Effector memory CD8-positive, alpha-beta T cell (primary cell): ENCODE measurements around the gene PTPN2.
"Not testable (repeated sequence)": the region's sequence is repeated elsewhere in the genome, so short reads cannot be mapped to it uniquely, and the experiment has no call there.

ENCODE experiments used
- ATAC-seq: fragments of 150-1000 bp; cut with Tn5 transposase; replicated peaks from 2 replicates; pipeline ENCODE4 v1.10.0; 2021; ENCODE audit warnings: mild to moderate bottlenecking, moderate library complexity
- DNase-seq, 3 experiments: peaks; one replicate each; pipeline ENCODE4 v3.0.0; 2021
- H3K27ac Mint-ChIP-seq, 2 donors: one replicate each; pipeline ENCODE4 v1.8.0; 2022; ENCODE audit warnings: mild to moderate bottlenecking in 2 of 2, mixed read lengths in 2 of 2, moderate library complexity in 2 of 2
- H3K27me3 Mint-ChIP-seq, 2 donors: one replicate each; pipeline ENCODE4 v1.8.0; 2022; ENCODE audit warnings: mixed read lengths in 2 of 2
- H3K36me3 Mint-ChIP-seq: one replicate; pipeline ENCODE4 v1.8.0; 2022; ENCODE audit warnings: mild to moderate bottlenecking, moderate library complexity, mixed read lengths; ENCODE audit not compliant: insufficient read depth
- H3K4me1 Mint-ChIP-seq, 2 donors: one replicate each; pipeline ENCODE4 v1.8.0; 2022; ENCODE audit warnings: low read depth in 2 of 2, mixed read lengths in 2 of 2
- H3K4me3 Mint-ChIP-seq, 2 donors: one replicate each; pipeline ENCODE4 v1.8.0; 2022; ENCODE audit warnings: mild to moderate bottlenecking in 2 of 2, mixed read lengths in 2 of 2, moderate library complexity in 2 of 2
- H3K9me3 Mint-ChIP-seq, 2 donors: one replicate each; pipeline ENCODE4 v1.8.0; 2022; ENCODE audit warnings: mixed read lengths in 2 of 2

The PTPN2 gene

DNA sequence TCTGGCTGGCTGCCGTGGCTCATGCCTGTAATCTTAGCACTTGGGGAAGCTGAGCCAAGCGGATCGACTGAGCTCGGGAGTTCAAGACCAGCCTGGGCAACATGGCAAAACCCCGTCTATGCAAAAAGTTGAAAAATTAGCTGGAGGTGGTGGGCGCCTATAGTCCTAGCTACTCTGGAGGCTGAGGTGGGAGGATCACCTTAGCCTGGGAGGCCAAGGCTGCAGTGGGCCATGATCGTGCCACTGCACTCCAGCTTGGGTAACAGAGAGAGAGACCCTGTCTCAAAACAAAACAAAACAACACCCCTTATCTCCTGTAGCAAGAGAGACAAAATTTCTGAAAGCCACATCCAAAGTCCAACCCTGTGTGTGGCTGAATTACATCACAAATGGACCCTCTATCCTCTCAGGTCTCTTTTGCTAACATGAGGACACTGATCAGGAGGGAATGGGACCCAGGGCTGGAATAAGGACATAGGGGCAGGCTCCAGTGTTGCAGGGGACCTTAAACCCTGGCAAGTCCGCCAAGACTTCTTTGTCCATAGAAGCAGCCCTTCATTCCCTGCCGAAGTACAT, 116.4 kb downstream of the PTPN2 start:
- no peak overlapping the region for H3K4me3 Mint-ChIP-seq
- H3K36me3 Mint-ChIP-seq: peaks cover 3% of the 10 kb centered on the region
- ATAC-seq: no peak
- DNase-seq: no peak
- H3K27ac Mint-ChIP-seq: no peak overlapping the region
- peaks cover 0 to 3% of the 10 kb centered on the region in 2 donors for H3K4me1 Mint-ChIP-seq
- no peaks in the 10 kb centered on the region for H3K27me3 Mint-ChIP-seq
- no peaks in the 10 kb centered on the region for H3K9me3 Mint-ChIP-seq

GRCh38 chr18:12766986-12767433, 117.0 kb downstream of the PTPN2 start:
- Mint-ChIP-seq H3K36me3 (peaks cover 3% of the 10 kb centered on the region), H3K9me3 (no peaks in the 10 kb centered on the region), H3K4me3 (no peak overlapping the region), H3K27ac (no peak overlapping the region), H3K4me1 (peaks cover 0 to 3% of the 10 kb centered on the region in 2 donors), H3K27me3 (no peaks in the 10 kb centered on the region)
- ATAC-seq (no peak), DNase-seq (no peak)

DNA sequence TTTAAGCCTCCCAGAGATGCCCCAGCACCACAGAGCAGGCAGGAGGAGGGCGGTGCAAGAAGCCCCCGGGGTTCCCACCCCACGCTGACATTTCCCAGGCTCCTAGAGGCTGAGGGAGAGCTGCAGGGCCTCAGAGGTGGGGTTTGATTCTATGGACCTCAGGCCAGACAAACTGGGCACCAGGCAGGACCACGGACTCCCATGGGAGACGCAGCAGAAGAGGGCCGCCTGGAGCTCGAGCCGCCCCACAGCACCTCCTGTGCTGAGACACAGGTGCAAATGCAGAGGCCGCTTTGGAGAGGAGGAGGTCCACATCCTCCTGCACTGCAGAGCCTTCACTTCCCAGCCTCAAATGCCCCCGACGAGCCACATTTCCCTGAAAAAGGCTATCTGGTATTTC, 118.5 kb downstream of the PTPN2 start:
- Mint-ChIP-seq H3K4me1 (peaks cover 0 to 2% of the 10 kb centered on the region in 2 donors), H3K36me3 (peaks cover 3% of the 10 kb centered on the region), H3K9me3 (no peaks in the 10 kb centered on the region), H3K4me3 (no peak overlapping the region), H3K27ac (no peak overlapping the region), H3K27me3 (no peaks in the 10 kb centered on the region)
- DNase-seq: no peak
- ATAC-seq: no peak

GRCh38 chr18:12765126-12765525, 118.9 kb downstream of the PTPN2 start:
- no peaks in the 10 kb centered on the region for H3K9me3 Mint-ChIP-seq
- H3K27me3 Mint-ChIP-seq: no peaks in the 10 kb centered on the region
- H3K4me1 Mint-ChIP-seq: peaks cover 0 to 2% of the 10 kb centered on the region in 2 donors
- no peak for ATAC-seq
- no peak overlapping the region for H3K4me3 Mint-ChIP-seq
- no peak overlapping the region for H3K27ac Mint-ChIP-seq
- peaks cover 3% of the 10 kb centered on the region for H3K36me3 Mint-ChIP-seq
- no peak for DNase-seq

DNA sequence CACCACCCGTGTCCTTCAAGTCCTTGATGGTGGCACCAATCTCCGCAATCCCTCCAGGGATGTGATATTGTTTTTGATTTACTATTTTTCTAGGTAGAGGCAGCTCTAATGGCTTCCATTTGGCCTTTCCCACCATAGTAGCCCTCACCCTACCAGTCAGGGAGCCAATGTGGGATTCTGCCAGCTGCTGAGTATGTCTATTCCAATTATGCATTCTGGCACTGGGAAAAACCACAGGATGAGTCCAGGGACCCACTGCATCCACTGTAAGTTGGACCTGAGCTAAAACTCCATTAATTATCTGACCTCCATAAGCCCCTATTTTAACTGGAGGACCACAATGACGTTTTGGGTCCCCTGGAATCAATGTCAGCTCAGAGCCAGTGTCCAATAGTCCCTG, 125.5 kb downstream of the PTPN2 start:
- H3K27ac Mint-ChIP-seq, H3K27me3 Mint-ChIP-seq, H3K4me3 Mint-ChIP-seq, ATAC-seq, H3K4me1 Mint-ChIP-seq, H3K36me3 Mint-ChIP-seq, H3K9me3 Mint-ChIP-seq, DNase-seq: not testable (repeated sequence)

GRCh38 chr18:12756619-12757239, 127.3 kb downstream of the PTPN2 start:
- not testable (repeated sequence) for DNase-seq, H3K4me3 Mint-ChIP-seq

DNA sequence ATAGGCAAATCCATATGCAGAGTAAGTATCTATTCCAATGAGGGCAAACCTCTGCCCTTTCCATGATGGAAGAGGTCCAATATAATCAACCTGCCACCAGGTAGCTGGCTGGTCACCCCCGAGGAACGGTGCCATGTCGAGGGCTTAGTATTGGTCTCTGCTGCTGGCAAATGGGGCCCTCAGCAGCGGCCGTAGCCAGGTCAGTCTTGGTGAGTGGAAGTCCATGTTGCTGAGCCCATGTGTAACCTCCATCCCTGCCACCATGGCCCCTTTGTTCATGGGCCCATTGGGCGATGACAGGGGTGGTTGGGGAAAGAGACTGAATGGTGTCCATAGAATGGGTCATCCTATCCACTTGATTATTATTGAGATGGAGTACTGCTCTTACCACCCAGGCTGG, 128.4 kb downstream of the PTPN2 start:
- DNase-seq, H3K27ac Mint-ChIP-seq, H3K9me3 Mint-ChIP-seq, H3K4me3 Mint-ChIP-seq, H3K4me1 Mint-ChIP-seq, H3K36me3 Mint-ChIP-seq, H3K27me3 Mint-ChIP-seq, ATAC-seq: not testable (repeated sequence)

More at GRCh38 chr18:12756619-12757239, 127.3 kb downstream of the PTPN2 start:
- ATAC-seq, H3K9me3 Mint-ChIP-seq, H3K36me3 Mint-ChIP-seq, H3K27ac Mint-ChIP-seq, H3K4me1 Mint-ChIP-seq, H3K27me3 Mint-ChIP-seq: not testable (repeated sequence)

GRCh38 chr18:12754511-12754910, 129.5 kb downstream of the PTPN2 start:
- H3K9me3 Mint-ChIP-seq: no peaks in the 10 kb centered on the region
- DNase-seq (no peak), ATAC-seq (no peak)
- no peaks in the 10 kb centered on the region for H3K36me3 Mint-ChIP-seq
- H3K27me3 Mint-ChIP-seq: peaks cover 0 to under 1% of the 10 kb centered on the region in 2 donors
- peak overlapping the region in 1 of 2 donors; percentile 41 for H3K27ac Mint-ChIP-seq
- no peak overlapping the region for H3K4me3 Mint-ChIP-seq
- H3K4me1 Mint-ChIP-seq: peaks cover 8 to 9% of the 10 kb centered on the region in 2 donors

GRCh38 chr18:12751891-12752290, 132.1 kb downstream of the PTPN2 start:
- Mint-ChIP-seq H3K4me1 (peaks cover 9 to 12% of the 10 kb centered on the region in 2 donors), H3K27ac (no peak overlapping the region)
- ATAC-seq: no peak

DNA sequence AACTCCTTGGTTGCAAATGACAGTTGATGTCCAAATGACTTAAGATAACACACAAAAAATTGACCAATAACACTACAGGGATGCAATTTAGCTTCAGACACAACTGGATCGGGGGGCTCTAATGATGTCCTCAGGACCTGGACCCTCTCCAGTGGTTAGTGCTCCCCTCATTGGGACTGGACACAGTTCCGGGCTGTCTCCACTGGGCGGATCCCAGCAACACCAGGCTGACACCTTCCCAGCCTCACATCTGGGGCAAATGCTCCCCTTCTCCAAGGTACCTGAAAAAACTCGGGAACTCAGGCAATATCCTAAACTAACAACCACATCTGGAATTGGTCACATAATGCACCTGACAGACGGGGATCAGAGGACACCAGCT, 132.5 kb downstream of the PTPN2 start:
- ATAC-seq (no peak), DNase-seq (no peak)
- H3K36me3 Mint-ChIP-seq: peaks cover 2% of the 10 kb centered on the region
- no peaks in the 10 kb centered on the region for H3K9me3 Mint-ChIP-seq
- no peak overlapping the region for H3K27ac Mint-ChIP-seq
- H3K27me3 Mint-ChIP-seq: peaks cover 0 to 8% of the 10 kb centered on the region in 2 donors
- H3K4me3 Mint-ChIP-seq: no peak overlapping the region
- H3K4me1 Mint-ChIP-seq: peaks cover 9 to 12% of the 10 kb centered on the region in 2 donors

More at GRCh38 chr18:12751891-12752290, 132.1 kb downstream of the PTPN2 start:
- no peaks in the 10 kb centered on the region for H3K9me3 Mint-ChIP-seq
- no peak overlapping the region for H3K4me3 Mint-ChIP-seq
- peaks cover 2% of the 10 kb centered on the region for H3K36me3 Mint-ChIP-seq
- DNase-seq: no peak
- peaks cover 0 to 8% of the 10 kb centered on the region in 2 donors for H3K27me3 Mint-ChIP-seq

- H3K36me3 Mint-ChIP-seq: peaks cover 2% of the 10 kb centered on the region
- no peak overlapping the region for H3K4me3 Mint-ChIP-seq
- DNase-seq: no peak
- no peak for ATAC-seq
- peaks cover 0 to 8% of the 10 kb centered on the region in 2 donors for H3K27me3 Mint-ChIP-seq
- H3K27ac Mint-ChIP-seq: no peak overlapping the region
- peaks cover 9 to 12% of the 10 kb centered on the region in 2 donors for H3K4me1 Mint-ChIP-seq
- no peaks in the 10 kb centered on the region for H3K9me3 Mint-ChIP-seq
Observed at GRCh38 chr18:12750715-12751502, 133.1 kb downstream of the PTPN2 start.

- DNase-seq (no peak), ATAC-seq (no peak)
- Mint-ChIP-seq H3K27ac (no peak overlapping the region), H3K9me3 (no peaks in the 10 kb centered on the region), H3K36me3 (peaks cover 2% of the 10 kb centered on the region), H3K4me1 (peaks cover 9 to 12% of the 10 kb centered on the region in 2 donors), H3K27me3 (peaks cover 0 to 8% of the 10 kb centered on the region in 2 donors), H3K4me3 (no peak overlapping the region)
Observed at GRCh38 chr18:12750076-12750714, 133.8 kb downstream of the PTPN2 start.

GRCh38 chr18:12749121-12749520, 134.9 kb downstream of the PTPN2 start:
- DNase-seq: no peak
- Mint-ChIP-seq H3K36me3 (peaks cover 2% of the 10 kb centered on the region), H3K4me1 (peaks cover 9 to 12% of the 10 kb centered on the region in 2 donors), H3K27me3 (peaks cover 0 to 8% of the 10 kb centered on the region in 2 donors), H3K27ac (peak overlapping the region in 1 of 2 donors; percentile 14), H3K9me3 (no peaks in the 10 kb centered on the region), H3K4me3 (no peak overlapping the region)
- ATAC-seq: no peak
